Lung (tissue), 12 donors: Measurements from ENCODE around the gene FAM83E. TPM values are rescaled to one million over a fixed set of nuclear protein-coding genes. Genes with fewer than 3 reads are reported as not detected.
"Not testable (repeated sequence)": the region's sequence is repeated elsewhere in the genome, so short reads cannot be mapped to it uniquely, and the experiment has no call there.

Source experiments
- ATAC-seq: fragments of 200-7000 bp; cut with Tn5 transposase; one replicate; pipeline ENCODE4 v1.9.1; 2020; ENCODE audit warnings: moderate number of reproducible peaks; ENCODE audit not compliant: insufficient read depth, low FRiP score
- DNase-seq, 3 donors: peaks; one replicate each; pipeline ENCODE4 v3.0.0-alpha.2; 2013 to 2017
- H3K27ac ChIP-seq, 2 donors: one replicate each; pipeline ENCODE4 v1.5.1; 2013; ENCODE audit warnings: mild to moderate bottlenecking in 2 of 2, moderate library complexity in 2 of 2, control low read depth in 1 of 2, inconsistent platforms in 1 of 2, low read depth in 1 of 2, low read length in 1 of 2
- H3K27me3 ChIP-seq, 3 donors: one replicate each; pipeline ENCODE4 v1.5.1; 2013; ENCODE audit warnings: low read length in 2 of 3; ENCODE audit not compliant: control insufficient read depth in 3 of 3, insufficient read depth in 3 of 3
- H3K36me3 ChIP-seq, 4 donors: one replicate each; pipeline ENCODE4 v1.5.1; 2013; ENCODE audit warnings: low read length in 4 of 4, mild to moderate bottlenecking in 1 of 4, moderate library complexity in 1 of 4; ENCODE audit not compliant: control insufficient read depth in 4 of 4, insufficient read depth in 4 of 4
- H3K4me1 ChIP-seq, 5 donors: one replicate each; pipeline ENCODE4 v1.5.1; 2013; ENCODE audit warnings: low read length in 5 of 5, mild to moderate bottlenecking in 2 of 5, moderate library complexity in 1 of 5; ENCODE audit not compliant: control insufficient read depth in 5 of 5, insufficient read depth in 5 of 5
- H3K4me3 ChIP-seq: one replicate; pipeline ENCODE4 v1.5.1; 2013; ENCODE audit warnings: mild to moderate bottlenecking, control low read depth, moderate library complexity
- H3K9ac ChIP-seq, 2 donors: one replicate each; pipeline ENCODE4 v1.5.1; 2013; ENCODE audit warnings: low read length in 2 of 2, control low read depth in 1 of 2; ENCODE audit not compliant: insufficient read depth in 1 of 2
- H3K9me3 ChIP-seq, 4 donors: one replicate each; pipeline ENCODE4 v1.5.1; 2013; ENCODE audit warnings: low read length in 3 of 4, mild to moderate bottlenecking in 1 of 4, moderate library complexity in 1 of 4; ENCODE audit not compliant: control insufficient read depth in 4 of 4, insufficient read depth in 3 of 4
- CTCF ChIP-seq: IDR thresholded peaks from 2 replicates; pipeline ENCODE4 v1.5.1; 2012; ENCODE audit warnings: mild to moderate bottlenecking; ENCODE audit errors: control extremely low read depth, extremely low read depth
- WGBS, 2 donors: extraction: QIAGEN DNeasy Blood & Tissue Kit; methylation state at CpG; one replicate each; pipeline ENCODE4 v1.1.7; 2013; 5-methylcytosine and 5-hydroxymethylcytosine counted together
- polyA plus RNA-seq, 2 donors: library from polyadenylated mRNA; stranded (reverse); fragments of 200-250 nt; gene quantifications; one replicate each; pipeline ENCODE4 v1.2.1, GENCODE V29; 2013
- total RNA-seq, 2 donors: library from RNA; depleted of rRNA in 1 of 2; stranded (reverse); fragments of >200 nt in 1 of 2; gene quantifications; one replicate each; pipeline ENCODE4 v1.2.1, GENCODE V29; 2014 to 2021
- donor health status: control.
- donor health status: control.
- donor health status: Bipolar disorder and iron deficiency.
- donor health status: healthy.
- donor health status: DM: yes; HTN: yes; CAD: no.

The FAM83E gene
- total and polyA plus RNA-seq, 4 donors = 22.2 to 43.8 (median 36.7) TPM

DNA sequence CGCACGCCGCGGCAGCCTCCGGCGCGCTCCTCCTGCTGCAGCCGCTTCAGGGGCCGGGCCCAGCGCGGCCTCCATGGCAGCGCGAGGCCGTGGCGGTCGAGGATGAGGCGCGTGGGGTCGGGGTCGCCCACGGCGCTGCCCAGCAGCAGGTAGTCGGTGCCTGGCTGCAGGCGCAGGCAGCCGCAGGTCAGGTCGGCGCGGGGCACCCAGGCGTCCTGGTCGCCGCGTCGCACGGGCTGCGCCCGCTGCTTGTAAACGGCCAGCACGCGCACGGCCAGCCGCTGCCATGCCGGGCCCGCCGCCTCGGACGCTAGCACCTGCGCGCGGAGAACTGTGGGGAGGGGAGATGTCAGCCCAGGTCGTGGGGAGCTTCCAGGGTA, 46.8 kb upstream of the FAM83E start:
- 91 to 95% methylated on average over 48 to 50 of the region's 50 CpGs for WGBS, 2 donors
- Histone ChIP-seq H3K4me1 (peaks cover 0 to 7% (median 0%) of the 10 kb centered on the region in 5 donors), H3K9me3 (no peaks in the 10 kb centered on the region), H3K27ac (no peak overlapping the region), H3K36me3 (no peaks in the 10 kb centered on the region), H3K9ac (no peak overlapping the region), H3K27me3 (no peaks in the 10 kb centered on the region), H3K4me3 (no peak overlapping the region)
- DNase-seq (no peak), ATAC-seq (no peak)
- TF ChIP-seq CTCF = no peak

DNA sequence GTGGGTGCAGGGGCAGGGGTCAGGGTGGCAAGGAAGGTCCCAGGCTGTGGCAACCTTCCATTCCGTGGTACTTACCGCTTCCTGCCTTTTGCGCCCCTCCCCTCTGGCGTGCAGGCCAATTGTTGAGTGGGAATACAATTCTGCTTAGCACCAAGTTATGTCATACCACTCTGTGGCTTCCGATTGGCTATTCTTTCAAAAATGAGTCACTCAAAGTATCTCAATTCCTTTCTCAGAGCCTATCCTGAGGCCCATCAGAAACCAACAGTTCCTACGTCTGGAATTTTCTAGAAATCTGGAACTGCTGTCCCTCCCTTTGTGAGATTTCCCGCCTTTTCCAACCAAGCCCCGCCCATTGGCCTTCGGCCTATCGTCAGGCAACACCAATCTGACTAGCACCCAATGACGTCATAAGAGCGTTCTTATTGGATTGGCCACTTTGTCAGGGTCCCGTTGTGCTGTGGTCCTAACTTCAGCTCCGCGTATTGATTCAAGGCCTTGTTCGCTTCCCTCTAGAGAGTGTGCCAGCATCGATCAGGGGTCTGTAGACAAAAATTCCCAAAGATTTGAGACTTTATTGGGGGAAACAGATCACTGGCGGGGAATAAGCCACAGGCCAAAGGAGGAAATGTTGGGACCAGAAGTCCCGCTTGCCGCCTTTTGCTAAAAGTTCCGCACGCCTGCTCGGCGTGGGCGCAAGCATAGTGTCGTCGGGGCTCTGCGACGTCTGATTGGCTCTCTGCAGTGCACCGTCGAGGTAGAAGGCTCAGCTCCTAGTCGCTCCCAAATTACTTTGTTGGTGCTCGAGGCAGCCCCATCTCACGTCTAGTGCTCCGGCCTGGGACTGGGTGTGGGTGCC, 46.2 kb upstream of the FAM83E start:
- TF ChIP-seq CTCF = no peak
- peak; percentile 84 for ATAC-seq
- Histone ChIP-seq H3K9me3 (no peaks in the 10 kb centered on the region), H3K36me3 (no peaks in the 10 kb centered on the region), H3K9ac (no peak overlapping the region), H3K4me1 (peaks cover 0 to 7% (median 0%) of the 10 kb centered on the region in 5 donors), H3K4me3 (no peak overlapping the region), H3K27ac (peak overlapping the region in 1 of 2 donors; percentile 77), H3K27me3 (no peaks in the 10 kb centered on the region)
- DNase-seq = peak; percentile 76 to 85 (median 83)
- WGBS, 2 donors = 53 to 54% methylated on average over 35 of the region's 35 CpGs

- 71 to 79% methylated on average over 5 of the region's 5 CpGs for WGBS, 2 donors
- TF ChIP-seq CTCF = no peak
- peak in 1 of 3 donors; percentile 11 for DNase-seq
- H3K9me3 ChIP-seq = no peaks in the 10 kb centered on the region
- no peaks in the 10 kb centered on the region for H3K36me3 ChIP-seq
- peaks cover 0 to 7% (median 0%) of the 10 kb centered on the region in 5 donors for H3K4me1 ChIP-seq
- no peaks in the 10 kb centered on the region for H3K27me3 ChIP-seq
- H3K9ac ChIP-seq = no peak overlapping the region
- no peak for ATAC-seq
- no peak overlapping the region for H3K4me3 ChIP-seq
- no peak overlapping the region for H3K27ac ChIP-seq
Observed at GRCh38 chr19:48659768-48660167, 44.9 kb upstream of the FAM83E start.

- Histone ChIP-seq H3K27me3 (no peaks in the 10 kb centered on the region), H3K9ac (no peak overlapping the region), H3K27ac (no peak overlapping the region), H3K36me3 (no peaks in the 10 kb centered on the region), H3K4me1 (peaks cover 0 to 7% (median 0%) of the 10 kb centered on the region in 5 donors), H3K9me3 (no peaks in the 10 kb centered on the region), H3K4me3 (no peak overlapping the region)
- DNase-seq (no peak), ATAC-seq (no peak)
- TF ChIP-seq CTCF = no peak
- 95 to 97% methylated on average over 6 of the region's 6 CpGs for WGBS, 2 donors
Observed at GRCh38 chr19:48658483-48658882, 43.6 kb upstream of the FAM83E start.

DNA sequence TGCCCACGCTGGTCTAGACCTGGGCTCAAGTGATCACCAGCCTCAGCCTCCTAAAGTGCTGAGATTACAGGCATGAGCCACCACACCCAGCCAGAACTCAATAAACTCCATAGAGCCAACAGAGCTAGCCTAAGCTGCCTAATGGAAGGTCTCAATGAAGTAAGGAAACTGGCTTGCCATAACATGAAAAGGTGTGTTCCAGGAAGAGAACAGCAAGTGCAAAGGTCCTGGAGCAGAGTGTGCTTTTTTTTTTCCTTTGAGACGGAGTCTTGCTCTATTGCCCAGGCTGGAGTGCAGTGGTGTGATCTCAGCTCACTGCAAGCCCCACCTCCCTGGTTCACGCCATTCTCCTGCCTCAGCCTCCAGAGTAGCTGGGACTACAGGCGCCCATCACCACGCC, 43.0 kb upstream of the FAM83E start:
- H3K36me3 ChIP-seq, DNase-seq, H3K9ac ChIP-seq, H3K27ac ChIP-seq, H3K27me3 ChIP-seq, ATAC-seq, H3K4me3 ChIP-seq, H3K4me1 ChIP-seq, H3K9me3 ChIP-seq: not testable (repeated sequence)
- WGBS, 2 donors = 94 to 97% methylated on average over 5 of the region's 5 CpGs
